ENCODE data around the gene ADAD2.

DNA sequence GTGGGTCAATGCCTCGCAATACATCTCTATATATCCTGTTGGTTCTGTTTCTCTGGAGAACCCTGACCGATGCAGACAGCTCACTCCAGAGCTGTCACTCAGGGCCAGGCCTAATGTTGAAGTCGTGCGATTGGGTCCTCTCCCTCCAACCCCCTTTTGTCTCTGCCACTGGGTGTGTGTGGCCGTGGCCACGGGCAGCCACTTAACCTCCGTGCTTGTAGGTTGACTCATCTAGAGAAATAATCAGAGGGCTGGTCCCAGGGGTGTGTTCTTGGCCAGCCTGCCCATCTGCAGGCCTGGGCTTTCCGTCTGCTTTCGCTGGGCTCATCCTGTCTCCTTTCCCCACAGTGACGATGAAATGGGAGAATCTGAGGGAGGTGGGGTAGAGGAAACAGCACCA lies 7.4 kb downstream of the ADAD2 start:
- TF ChIP-seq, protein P1, sequence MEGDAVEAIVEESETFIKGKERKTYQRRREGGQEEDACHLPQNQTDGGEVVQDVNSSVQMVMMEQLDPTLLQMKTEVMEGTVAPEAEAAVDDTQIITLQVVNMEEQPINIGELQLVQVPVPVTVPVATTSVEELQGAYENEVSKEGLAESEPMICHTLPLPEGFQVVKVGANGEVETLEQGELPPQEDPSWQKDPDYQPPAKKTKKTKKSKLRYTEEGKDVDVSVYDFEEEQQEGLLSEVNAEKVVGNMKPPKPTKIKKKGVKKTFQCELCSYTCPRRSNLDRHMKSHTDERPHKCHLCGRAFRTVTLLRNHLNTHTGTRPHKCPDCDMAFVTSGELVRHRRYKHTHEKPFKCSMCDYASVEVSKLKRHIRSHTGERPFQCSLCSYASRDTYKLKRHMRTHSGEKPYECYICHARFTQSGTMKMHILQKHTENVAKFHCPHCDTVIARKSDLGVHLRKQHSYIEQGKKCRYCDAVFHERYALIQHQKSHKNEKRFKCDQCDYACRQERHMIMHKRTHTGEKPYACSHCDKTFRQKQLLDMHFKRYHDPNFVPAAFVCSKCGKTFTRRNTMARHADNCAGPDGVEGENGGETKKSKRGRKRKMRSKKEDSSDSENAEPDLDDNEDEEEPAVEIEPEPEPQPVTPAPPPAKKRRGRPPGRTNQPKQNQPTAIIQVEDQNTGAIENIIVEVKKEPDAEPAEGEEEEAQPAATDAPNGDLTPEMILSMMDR (conservative IDR thresholded peaks at IDR 0.05): no peak
- TF ChIP-seq ZFX (IDR thresholded peaks at IDR 0.05): no peak

All from C4-2B (cell line).